Breast epithelium (tissue), 3 donors: ENCODE results near the gene NPHP4.

Experiments used
- POLR2AphosphoS5 ChIP-seq, 3 donors: sonication (generic); formaldehyde crosslinking; IDR thresholded peaks; one replicate each; pipeline ENCODE4 v1.6.1; 2017; ENCODE audit warnings: antibody characterized with exemption in 3 of 3
- TF ChIP-seq, protein P1 (sequence below), 3 donors: fragments of 450-650 bp; IDR thresholded peaks; one replicate each; pipeline ENCODE4 v1.5.1; 2016 to 2017; ENCODE audit warnings: antibody characterized with exemption in 3 of 3, mild to moderate bottlenecking in 3 of 3, moderate library complexity in 3 of 3

DNA sequence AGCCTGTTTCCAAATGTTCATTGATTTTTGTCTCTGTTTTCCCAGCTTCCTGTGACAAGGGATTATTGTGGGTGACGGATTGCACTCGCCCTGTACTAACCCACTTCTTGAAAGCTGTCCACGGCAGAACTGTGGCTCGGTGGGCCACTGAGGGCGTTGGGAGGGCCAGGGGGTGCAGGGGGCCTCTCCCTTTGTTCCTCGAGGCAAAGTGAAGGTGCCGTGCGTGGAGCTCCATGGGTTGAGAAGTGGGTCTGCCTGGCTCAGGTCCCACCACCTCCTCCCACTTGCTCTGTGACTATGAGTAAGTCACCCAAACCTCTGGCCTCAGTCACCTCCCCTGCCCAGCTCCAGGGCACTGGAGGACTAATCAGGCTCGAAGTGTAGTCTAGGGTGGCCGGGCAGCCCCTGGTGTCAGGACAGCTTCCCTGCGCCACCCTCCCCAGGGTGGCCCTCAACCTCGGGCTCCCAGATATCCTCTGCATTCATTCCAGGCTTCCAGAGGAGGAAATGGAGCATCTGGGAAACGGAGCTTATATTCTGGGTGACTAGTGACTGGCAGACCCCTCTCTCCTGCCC lies 148.6 kb downstream of the NPHP4 start:
- TF ChIP-seq, protein P1, sequence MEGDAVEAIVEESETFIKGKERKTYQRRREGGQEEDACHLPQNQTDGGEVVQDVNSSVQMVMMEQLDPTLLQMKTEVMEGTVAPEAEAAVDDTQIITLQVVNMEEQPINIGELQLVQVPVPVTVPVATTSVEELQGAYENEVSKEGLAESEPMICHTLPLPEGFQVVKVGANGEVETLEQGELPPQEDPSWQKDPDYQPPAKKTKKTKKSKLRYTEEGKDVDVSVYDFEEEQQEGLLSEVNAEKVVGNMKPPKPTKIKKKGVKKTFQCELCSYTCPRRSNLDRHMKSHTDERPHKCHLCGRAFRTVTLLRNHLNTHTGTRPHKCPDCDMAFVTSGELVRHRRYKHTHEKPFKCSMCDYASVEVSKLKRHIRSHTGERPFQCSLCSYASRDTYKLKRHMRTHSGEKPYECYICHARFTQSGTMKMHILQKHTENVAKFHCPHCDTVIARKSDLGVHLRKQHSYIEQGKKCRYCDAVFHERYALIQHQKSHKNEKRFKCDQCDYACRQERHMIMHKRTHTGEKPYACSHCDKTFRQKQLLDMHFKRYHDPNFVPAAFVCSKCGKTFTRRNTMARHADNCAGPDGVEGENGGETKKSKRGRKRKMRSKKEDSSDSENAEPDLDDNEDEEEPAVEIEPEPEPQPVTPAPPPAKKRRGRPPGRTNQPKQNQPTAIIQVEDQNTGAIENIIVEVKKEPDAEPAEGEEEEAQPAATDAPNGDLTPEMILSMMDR (IDR thresholded peaks at IDR 0.05): no peak
- no peak for TF ChIP-seq POLR2AphosphoS5 (IDR thresholded peaks at IDR 0.05)
